Loucy (cell line): ENCODE results near the gene C15orf39.

Experiments used
- EZH2phosphoT487 ChIP-seq: fragments of 200-600 bp; IDR thresholded peaks from 2 replicates; pipeline ENCODE4 v1.6.1; 2018; ENCODE audit warnings: antibody characterized with exemption, mild to moderate bottlenecking, moderate library complexity, borderline replicate concordance
- TF ChIP-seq, protein P1 (sequence below): fragments of 200-600 bp; sonication (generic); conservative IDR thresholded peaks from 2 replicates; pipeline ENCODE4 v1.5.1; 2014; ENCODE audit warnings: mild to moderate bottlenecking, antibody characterized with exemption, low read length

DNA sequence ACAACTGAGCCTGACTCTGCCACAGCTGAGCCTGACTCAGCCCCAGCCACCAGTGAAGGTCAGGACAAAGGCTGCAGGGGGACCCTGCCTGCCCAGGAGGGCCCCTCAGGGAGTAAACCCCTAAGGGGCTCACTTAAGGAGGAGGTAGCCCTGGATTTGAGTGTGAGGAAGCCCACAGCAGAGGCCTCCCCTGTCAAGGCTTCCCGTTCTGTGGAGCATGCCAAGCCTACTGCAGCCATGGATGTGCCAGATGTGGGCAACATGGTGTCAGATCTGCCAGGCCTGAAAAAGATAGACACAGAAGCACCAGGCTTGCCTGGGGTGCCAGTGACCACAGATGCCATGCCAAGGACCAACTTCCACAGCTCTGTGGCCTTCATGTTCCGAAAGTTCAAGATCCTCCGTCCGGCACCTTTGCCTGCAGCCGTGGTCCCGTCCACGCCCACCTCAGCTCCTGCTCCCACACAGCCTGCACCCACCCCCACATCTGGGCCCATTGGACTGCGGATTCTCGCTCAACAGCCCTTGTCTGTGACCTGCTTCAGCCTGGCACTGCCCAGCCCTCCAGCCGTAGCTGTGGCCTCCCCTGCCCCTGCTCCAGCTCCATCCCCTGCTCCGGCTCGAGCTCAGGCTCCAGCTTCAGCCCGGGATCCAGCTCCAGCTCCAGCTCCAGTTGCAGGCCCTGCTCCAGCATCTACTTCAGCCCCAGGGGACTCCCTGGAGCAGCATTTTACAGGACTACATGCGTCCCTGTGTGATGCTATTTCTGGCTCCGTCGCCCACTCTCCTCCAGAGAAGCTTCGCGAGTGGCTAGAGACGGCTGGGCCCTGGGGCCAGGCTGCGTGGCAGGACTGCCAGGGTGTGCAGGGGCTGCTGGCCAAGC lies 6.2 kb downstream of the C15orf39 start:
- TF ChIP-seq, protein P1, sequence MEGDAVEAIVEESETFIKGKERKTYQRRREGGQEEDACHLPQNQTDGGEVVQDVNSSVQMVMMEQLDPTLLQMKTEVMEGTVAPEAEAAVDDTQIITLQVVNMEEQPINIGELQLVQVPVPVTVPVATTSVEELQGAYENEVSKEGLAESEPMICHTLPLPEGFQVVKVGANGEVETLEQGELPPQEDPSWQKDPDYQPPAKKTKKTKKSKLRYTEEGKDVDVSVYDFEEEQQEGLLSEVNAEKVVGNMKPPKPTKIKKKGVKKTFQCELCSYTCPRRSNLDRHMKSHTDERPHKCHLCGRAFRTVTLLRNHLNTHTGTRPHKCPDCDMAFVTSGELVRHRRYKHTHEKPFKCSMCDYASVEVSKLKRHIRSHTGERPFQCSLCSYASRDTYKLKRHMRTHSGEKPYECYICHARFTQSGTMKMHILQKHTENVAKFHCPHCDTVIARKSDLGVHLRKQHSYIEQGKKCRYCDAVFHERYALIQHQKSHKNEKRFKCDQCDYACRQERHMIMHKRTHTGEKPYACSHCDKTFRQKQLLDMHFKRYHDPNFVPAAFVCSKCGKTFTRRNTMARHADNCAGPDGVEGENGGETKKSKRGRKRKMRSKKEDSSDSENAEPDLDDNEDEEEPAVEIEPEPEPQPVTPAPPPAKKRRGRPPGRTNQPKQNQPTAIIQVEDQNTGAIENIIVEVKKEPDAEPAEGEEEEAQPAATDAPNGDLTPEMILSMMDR: no peak
- TF ChIP-seq EZH2phosphoT487: no peak
